GM11168 (cell line): Measurements from ENCODE around the gene LMF1.
"Not testable (repeated sequence)": the region's sequence is repeated elsewhere in the genome, so short reads cannot be mapped to it uniquely, and the experiment has no call there.

ENCODE experiments used
- in situ Hi-C: fragments of 300-500 bp; cut with MboI; formaldehyde crosslinking; loops from one replicate; pipeline ENCODE4 v1.12.0; 2022; ENCODE audit warnings: low sequenced_read_pairs; ENCODE audit not compliant: unreplicated experiment

LMF1 gene

DNA sequence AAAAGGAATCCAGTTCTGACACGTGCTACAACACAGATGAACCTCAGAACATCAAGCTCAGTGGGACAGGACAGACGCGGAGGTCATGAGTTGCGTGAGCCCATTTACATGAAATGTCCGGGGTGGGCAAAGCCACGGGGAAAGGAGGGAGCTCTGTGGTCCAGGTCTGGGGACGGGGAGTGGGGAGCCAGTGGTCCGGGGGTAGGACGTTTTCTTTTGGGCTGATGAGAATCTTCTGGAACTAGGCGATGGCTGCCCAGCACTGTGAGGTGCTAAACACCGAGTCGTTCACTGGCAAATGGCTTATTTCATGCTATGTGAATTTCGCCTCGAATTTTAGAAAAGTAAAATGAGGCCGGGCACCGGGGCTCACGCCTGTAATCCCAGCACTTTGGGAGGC, 2.6 kb upstream of the LMF1 start:
- in situ Hi-C loops = no loop called here

DNA sequence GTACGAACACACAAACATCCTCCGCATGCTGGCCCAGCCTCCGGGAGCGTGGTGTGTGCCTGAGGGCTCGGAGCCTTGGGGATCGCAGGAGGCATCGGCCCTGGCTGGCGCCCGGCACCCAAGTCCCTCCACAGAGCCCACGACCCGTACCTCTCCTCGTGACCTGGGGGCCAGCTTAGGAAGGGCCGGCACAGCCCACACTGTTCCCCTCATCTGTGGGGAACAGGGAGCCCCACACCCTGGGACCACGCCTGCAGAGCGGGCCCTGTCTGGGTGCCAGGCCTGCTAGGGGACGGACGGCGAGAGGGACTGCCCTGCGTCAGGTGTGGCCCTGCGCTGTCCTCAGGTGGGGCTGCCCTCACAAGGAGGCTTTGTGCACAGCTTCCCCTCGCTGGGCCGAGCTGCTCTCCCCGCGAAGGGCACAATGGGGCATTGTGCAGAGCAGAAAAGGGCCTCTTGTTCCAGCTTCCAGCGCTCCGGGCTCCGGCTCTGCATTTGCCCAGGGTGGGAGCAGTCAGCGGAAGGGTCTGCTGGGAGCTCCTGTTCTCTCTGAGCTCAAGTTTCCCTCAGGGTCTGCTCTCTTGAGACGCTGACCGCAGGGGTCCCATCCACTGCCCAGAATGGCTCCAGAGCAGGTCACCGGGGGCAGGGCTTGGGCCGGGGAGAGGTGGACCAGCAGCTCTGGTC, 1.7 kb upstream of the LMF1 start:
- in situ Hi-C loops = no loop called here

DNA sequence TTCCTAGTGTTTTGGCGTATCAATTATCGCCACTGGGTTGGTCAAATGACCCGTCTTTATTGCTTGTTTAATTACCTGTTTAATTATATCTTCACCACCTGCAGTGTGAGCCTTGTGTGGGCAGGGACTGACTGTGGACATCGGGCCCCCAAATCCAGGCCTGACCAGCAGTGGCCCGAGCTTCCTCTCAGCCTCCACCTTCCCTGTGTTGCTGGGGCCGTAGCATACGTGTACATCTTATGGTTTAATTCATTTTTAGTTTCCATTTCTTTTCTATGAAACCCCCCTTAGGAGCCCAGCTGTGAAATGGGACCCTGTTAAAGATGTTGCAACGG, 1.2 kb upstream of the LMF1 start:
- in situ Hi-C loops = no loop called here

DNA sequence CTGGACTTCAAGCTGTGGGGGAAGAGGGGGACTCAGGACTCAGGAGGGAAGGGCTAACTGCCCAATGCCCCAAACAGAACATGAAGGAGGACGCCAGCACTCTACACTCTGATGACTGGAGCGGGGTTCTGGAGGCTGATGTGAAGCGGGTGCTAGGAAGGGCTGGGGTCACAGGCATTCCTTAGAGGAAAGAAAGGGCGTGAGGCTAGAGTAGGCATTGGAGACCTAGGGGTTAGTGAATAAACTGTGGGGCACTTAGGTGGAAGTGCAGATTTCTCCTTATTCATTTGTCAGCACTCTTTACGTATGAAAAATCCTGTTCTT, 760 bp upstream of the LMF1 start:
- in situ Hi-C loops = no loop called here

DNA sequence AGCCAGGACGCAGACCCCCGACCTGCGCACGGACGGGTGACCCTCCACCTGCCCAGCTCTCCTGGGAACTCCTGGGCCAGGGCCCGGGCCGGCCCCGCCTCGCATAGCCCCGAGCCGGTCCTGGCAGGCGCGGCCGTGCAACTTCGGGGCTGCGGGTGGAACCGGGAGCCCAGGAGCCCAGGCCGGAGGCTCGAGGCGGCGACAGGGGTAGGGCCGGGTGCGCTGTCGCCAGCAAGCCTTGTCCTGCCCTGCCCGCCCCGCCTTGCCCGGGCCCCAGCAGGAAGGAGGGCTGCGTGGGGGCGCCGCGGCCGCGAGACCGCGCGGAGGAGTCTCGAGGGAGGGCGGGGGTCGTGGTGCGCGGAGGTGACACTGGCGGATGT, 408 bp downstream of the LMF1 start:
- in situ Hi-C loops = no loop called here

DNA sequence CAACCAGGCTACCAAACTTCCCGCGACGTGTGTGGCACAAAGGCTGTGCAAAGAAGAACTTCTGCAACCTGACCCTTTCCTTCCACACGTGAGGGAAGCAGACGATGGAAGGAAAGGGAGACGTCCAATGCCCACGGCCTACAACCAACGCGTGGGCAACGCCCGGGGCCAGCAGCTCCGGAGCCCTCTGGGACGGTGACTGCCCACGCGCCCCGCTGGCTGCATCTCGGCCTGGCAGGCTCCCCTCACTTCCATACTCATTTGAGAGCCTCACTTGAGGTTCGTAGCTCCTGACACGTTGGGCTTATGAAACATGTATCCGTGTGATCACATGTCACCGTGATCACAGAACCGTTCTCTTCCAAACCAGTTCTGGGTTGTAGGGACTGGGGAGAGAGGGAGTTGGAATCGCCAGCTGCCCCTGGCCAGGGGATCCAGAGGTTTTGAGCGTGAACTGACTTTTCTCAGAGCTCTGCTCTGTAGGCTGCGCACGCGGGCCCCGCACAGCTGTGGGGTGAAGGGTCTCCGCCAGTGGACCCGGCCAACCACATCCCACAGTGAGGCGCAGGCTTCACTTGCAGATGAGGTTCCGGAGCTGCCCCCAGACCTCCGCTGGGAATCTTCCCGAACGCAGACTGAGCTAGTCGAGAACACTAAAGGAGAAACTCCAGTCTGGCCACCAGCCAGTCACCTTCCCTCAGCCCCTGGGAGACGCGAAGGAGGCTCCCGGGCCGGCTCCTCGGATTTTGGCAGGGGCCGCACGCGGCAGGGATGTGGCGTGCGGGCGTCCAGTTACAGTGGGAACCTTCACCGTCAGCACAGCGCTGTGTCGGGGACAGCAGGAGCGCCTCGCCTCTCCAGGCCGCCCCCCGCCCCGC, 1.0 kb downstream of the LMF1 start:
- in situ Hi-C loops = no loop called here

DNA sequence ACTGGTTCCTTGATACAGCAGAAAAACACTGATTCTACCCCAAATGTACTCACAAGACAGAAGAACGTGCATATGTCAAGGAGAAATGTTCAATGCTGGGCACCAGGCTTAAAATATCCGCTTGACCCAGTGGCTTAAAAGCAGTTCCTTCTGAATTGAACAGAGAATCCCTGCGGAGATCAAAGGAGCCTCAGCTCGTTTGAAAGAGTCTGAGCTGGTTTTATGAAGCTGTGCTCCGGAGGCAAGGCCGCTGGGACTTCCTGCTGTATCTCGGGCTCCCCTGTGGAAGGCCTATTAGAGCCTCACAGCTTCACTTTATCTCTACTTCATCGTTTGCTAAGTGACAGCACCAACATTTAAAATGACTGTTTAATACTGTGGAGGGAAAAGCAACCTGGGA, 2.2 kb downstream of the LMF1 start:
- in situ Hi-C loops = no loop called here

DNA sequence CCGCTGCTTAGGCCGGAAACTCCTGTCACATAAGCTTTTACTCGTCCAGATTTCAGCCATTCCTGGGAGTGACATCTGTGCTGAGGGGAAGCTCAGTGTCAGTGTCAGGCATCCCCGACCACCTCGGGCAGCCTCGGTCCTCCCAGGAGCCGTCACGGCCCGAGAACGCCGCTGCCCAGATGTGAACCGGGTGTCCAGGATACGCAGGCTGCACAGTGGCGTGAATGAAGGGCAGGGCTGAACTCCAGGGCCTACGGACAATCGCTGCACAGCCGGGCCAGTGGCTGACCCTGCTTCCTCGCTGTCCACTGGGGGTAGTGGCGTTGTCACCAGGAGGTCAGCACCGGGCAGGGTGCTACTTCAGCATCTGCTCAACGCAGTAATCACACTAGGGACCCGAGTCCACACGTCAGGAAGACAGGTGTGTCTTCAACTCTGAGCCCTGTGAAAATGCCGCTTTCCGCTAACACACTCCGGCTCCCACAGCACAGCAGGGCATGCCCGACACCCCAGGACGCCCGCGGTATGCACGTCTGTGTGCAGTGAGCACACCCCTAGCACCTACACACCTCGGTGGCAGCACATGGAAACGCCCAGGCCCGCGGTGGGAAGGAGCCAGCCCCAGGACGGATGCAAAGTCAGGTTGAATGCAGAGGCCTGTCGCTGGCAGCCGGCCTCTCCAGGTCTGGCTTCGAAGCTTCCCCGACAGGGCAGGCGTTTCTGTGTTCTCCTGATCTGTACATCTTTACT, 3.1 kb downstream of the LMF1 start:
- in situ Hi-C loops = no loop called here

DNA sequence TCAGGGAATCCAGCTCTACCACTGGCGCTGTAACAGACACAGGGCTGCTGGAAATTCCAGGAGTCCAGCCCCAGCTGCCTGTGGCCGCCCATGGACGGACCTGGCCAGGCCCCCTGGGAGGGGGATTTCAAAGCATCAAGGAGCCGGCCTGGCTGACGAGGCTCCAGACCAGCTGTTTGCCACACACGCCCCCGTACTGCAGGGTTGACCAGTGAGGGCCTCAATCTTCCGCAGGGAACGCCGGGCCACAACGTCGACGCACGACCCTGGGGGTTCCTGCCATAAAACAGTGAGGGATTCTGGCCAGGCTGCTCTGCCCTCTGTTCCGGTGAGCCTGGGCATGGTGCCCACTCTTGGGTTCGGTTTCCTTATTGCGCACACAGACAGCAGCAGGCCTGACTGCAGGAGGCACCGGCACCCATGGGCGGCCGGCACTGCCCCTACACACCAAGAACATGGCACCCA, 3.7 kb downstream of the LMF1 start:
- in situ Hi-C loops = no loop called here

DNA sequence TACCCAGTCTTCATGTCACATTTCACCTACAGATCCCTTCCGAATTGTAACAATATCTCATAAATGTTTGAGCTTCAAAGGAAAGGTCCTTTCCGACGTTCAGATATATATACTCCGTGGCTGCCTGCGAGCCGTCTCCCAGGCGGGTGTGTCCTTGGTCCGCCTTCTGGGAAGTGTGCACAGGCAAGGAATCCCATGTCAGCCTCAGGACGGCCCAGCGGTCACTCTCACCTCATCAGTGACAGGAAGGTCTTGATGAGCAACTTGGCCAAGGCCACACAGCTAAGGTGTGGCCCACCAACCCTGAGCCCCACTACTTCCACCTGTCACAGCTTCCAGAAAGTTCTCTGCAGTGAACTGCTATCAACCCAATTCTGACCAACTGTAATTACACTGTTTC, 4.3 kb downstream of the LMF1 start:
- in situ Hi-C loops = no loop called here

DNA sequence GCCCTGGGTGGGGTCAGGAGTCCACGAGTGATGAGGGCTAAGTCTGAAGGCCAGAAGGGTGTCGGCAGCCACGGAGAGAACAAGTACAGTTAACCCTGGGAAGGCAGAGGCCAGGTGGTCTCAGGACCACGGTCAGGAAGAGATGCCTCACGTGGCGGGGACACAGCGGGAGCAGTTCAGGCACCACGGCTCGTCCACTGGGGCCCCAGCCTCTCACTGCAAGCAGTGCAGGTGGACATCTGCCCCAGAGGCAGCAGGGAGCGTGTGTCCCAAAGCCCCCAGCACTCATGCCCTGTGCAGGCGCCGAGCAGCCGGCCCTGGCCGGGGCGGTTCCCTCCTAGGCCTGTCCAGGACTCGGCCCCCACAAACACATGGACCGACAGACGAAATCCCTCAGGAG, 4.7 kb downstream of the LMF1 start:
- in situ Hi-C loops = no loop called here

DNA sequence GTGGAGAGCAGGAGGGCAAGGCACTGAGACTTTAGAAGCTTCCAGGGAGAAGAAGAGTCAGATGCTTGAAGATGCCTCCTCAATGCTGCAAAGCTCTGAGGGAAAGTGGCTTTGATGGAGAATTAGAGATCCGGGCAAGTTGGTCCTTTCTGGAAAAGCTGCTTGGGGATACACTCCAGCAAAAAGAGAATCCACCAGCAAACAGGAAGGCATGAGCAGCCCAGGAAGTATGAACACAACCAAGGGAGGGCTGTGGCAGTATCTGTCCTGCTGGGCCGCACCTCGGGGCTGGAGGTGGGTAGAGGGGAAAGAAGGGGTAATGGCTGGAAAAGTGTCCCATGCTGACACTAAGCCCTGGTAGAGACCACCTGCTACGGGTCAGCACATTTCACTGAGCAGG, 5.3 kb downstream of the LMF1 start:
- in situ Hi-C loops = no loop called here

DNA sequence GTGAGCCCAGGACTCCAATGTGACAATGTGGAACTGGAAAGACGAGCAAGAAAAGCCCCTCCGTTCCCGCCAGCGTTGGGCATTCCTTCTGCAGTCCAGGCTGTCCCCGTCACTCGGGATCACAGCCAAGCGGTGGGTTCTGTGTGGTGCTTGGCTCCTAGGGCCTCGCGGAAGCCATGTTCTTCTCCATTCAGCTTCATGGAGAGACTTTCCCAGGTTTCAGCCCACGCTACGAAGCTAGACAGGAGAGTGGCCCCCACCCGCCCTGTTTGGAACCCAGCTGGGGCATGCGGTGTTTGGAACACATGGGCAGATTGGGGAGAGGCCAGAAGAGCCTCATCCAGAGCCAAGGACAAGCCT, 5.8 kb downstream of the LMF1 start:
- in situ Hi-C loops = no loop called here

DNA sequence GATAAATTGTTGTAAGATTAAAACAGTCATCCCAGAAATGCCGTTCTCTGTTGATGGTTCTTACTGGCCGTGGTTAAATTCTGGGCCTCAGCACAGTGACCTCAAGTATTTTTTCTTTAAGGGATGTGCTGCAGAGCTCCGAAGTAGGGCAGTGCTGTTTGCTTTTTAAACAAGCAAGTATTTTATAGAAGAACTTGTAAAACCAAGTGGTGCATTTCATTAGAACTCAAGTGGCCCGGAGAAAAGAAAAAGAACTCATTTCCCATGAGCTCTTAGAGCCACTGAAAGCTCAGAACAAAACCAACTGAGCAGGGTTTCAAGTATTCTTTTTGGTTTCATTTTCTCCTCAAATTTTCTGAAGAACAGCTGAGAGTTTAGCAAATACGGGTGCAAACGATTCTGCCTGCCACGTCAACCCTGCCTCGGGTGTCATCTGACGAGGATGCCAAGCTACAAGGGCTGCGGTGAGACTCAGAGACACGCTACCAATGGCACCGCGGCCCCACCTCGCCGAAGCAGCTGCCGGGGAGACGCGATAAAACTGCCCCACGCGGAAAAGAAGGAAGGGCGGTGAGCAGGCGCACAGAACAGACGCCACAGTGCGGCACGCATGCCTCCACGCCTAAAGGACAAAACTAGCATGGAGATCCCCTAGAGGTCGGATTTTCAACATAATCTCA, 6.3 kb downstream of the LMF1 start:
- in situ Hi-C loops = no loop called here

DNA sequence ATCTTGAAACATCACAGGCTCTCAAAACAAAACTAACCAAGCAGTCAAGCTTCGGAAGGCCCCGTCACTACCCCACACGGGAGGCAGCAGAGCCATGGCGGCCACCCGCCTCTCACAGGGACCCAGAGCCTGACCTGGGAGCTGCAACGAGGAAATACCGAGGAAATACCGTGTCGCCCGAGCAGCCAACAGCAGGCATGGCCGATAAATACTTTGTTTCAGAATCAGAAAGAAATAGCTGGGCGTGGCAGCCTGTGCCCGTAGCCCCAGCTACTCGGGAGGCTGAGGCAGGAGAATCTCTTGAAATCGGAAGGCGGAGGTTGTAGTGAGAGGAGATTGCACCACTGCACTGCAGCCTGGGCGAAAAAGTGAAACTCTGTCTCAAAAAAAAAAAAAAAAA, 6.9 kb downstream of the LMF1 start:
- in situ Hi-C loops = no loop called here

DNA sequence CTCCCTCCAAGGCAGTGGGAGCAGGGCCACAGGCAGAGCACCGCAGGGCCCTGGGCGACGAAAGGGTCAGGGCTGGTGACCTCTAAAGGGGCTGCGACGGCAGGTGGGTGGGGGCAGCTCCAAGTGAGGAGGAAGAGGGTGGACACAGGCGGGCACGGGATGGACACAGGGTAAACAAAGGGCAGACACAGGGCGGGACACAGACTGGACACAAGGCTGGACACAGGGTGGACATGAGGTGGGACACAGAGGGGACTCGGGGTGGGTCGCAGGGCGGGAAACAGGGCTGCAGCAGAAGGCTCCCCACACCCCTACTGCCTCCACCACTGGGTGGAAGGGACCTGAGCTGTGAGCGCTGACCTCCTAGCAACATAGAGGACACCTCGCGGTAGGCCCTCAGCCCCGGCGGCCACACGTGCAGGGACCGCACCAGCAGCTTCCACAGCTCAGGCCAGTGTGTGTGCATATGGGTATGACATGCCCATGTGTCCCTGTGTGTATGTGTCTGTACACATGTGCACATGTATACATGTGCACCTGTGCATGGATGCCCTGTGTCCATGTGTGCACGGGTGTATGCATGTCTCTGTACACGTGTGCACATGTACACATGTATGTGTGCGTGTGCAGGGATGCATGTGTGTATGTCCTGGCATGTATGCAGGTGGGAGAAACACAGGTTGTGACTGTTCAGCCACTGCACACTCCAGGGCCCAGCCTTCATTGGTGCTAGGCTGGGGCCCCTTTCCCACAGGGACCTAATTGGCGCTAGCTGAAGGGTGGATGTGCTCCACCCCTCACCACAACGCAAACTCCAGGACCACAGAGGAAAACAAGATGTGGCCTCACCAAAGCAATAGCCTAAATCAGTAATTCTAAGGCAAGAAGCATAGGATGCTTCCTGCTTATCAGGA, 7.6 kb downstream of the LMF1 start:
- in situ Hi-C loops = no loop called here

DNA sequence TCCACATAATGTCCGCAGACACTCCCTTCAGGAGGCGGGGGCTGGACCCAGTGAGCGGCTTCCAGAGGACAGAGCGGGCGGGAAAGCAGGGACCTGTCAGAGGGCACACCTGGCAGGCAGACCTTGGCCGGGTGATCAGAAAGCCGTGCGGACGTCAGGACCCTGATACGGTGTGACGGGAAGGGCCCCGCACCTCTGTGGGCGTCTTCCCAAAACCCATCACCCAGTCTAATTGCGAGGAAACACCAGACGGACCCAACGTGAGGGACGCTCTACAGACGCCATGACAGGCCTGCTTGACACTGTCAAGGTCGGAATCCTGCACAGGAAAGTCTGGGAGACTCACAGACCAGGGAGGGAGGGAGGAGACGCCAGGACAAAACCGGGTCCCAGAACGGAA, 8.4 kb downstream of the LMF1 start:
- in situ Hi-C loops = no loop called here

DNA sequence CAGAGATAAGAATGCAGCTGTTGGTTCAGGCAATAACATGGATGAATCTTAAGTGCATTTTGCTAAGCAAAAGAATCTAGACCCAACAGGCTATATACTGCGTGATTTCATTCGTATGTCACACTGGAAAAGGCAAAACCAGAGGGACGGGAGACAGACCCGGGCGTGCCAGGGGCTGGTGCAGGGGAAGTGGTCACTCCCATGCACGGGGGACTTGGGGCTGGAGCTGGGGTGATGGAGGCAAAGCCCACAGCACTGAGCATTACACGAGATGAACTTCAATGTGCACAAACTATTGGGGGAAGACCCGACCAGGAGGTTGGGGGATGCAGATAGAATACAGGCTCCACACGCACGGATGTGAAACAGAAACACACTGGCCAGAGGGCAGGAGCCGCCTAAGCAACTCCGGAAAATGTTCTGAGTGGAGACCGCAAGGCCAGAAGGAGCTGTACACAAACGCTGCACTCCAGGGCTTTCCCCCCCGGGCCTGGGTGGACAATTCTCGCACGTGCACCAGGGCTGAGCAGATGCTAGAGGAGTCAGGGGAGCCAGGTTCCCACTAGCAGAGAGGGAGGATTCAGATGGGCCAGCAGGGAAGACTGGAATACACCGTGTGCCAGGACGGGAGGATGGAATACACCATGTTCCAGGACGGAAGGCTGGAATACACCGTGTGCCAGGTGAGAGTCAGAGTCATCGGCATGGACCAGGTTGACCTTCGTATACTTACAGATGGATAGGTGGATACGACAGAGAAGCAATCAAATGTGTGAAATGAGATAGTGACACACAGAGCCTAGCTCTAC, 11.3 kb downstream of the LMF1 start:
- in situ Hi-C loops = no loop called here

DNA sequence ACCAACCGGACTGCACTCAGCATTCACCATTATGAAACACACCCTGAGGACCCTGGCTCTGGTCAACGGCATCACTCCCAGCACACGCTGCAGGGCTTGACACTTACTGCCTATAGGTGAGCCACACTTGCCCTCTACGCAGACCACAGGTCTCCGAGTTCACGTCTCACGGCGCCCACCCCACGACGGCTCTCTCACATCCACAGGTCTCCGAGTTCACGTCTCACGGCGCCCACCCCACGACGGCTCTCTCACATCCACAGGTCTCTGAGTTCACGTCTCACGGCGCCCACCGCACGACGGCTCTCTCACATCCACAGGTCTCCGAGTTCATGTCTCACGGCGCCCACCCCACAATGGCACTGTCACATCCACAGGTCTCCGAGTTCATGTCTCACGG, 15.0 kb downstream of the LMF1 start:
- in situ Hi-C loops = not testable (repeated sequence)
